HEK293 (cell line): Measurements from ENCODE around the gene SETD9.

Experiments
- CTCF ChIA-PET: fragments of 350-600 bp; formaldehyde crosslinking; extraction: SDS; loops from one replicate; lab custom pipeline; 2021; ENCODE audit warnings: antibody characterized with exemption; lab: Yijun Ruan, JAX
- POLR2A ChIA-PET: fragments of 300-600 bp; formaldehyde crosslinking; extraction: SDS; loops from one replicate; lab custom pipeline; 2020; ENCODE audit warnings: antibody characterized with exemption, inconsistent platforms; lab: Yijun Ruan, JAX
- H3K27ac ChIP-seq: fragments of 200-500 bp; sonication (Bioruptor generic); 2 replicates; pipeline ENCODE4 v1.5.1; 2014; ENCODE audit warnings: low read depth, low read length, control low read depth, inconsistent platforms; ENCODE audit errors: extremely low read depth
- H3K36me3 ChIP-seq, 2 experiments: fragments of 200-500 bp in 1 of 2; sonication (Bioruptor generic) in 1 of 2; 1 replicate in 1 of 2; 2 replicates in 1 of 2; pipeline ENCODE4 v1.5.1; 2014 to 2017; ENCODE audit warnings: inconsistent platforms in 2 of 2, low read length in 2 of 2; ENCODE audit not compliant: control insufficient read depth in 2 of 2, insufficient read depth in 1 of 2
- H3K4me1 ChIP-seq: fragments of 200-500 bp; sonication (Bioruptor generic); 2 replicates; pipeline ENCODE4 v1.5.1; 2014; ENCODE audit warnings: mild to moderate bottlenecking, low read length, inconsistent platforms; ENCODE audit not compliant: control insufficient read depth, insufficient read depth
- H3K4me3 ChIP-seq: 2 replicates; pipeline ENCODE4 v1.5.1; 2011; ENCODE audit warnings: low read depth, mild to moderate bottlenecking, control low read depth, low read length, moderate library complexity
- H3K9me3 ChIP-seq: fragments of 200-500 bp; sonication (Bioruptor generic); 2 replicates; pipeline ENCODE4 v1.5.1; 2014; ENCODE audit warnings: low read depth, low read length, inconsistent platforms; ENCODE audit not compliant: control insufficient read depth, insufficient read depth
- MEIS1 ChIP-seq: sonication (generic); formaldehyde crosslinking; IDR thresholded peaks from 2 replicates; pipeline ENCODE4 v1.8.1; 2022; ENCODE audit warnings: missing genetic modification reagents, mild to moderate bottlenecking, borderline replicate concordance
- PBX3 ChIP-seq: sonication (generic); formaldehyde crosslinking; IDR thresholded peaks from 2 replicates; pipeline ENCODE4 v1.8.1; 2022; ENCODE audit warnings: mild to moderate bottlenecking, moderate library complexity, missing genetic modification reagents
- SCRT2 ChIP-seq: fragments of 450-650 bp; formaldehyde crosslinking; IDR thresholded peaks from 2 replicates; pipeline ENCODE4 v1.5.1; 2016; ENCODE audit warnings: missing biosample characterization, missing genetic modification characterization
- WT1 ChIP-seq: fragments of 450-650 bp; formaldehyde crosslinking; IDR thresholded peaks from 2 replicates; pipeline ENCODE4 v1.5.1; 2016; ENCODE audit warnings: missing biosample characterization, missing genetic modification characterization
- YY1 ChIP-seq: fragments of 450-650 bp; formaldehyde crosslinking; IDR thresholded peaks from 2 replicates; pipeline ENCODE4 v1.5.1; 2018; ENCODE audit warnings: missing biosample characterization, missing genetic modification characterization
- ZFP69B ChIP-seq: fragments of 450-650 bp; formaldehyde crosslinking; IDR thresholded peaks from 2 replicates; pipeline ENCODE4 v1.5.1; 2016; ENCODE audit warnings: missing biosample characterization, missing genetic modification characterization
- ZNF18 ChIP-seq: fragments of 450-650 bp; formaldehyde crosslinking; IDR thresholded peaks from 2 replicates; pipeline ENCODE4 v1.5.1; 2016; ENCODE audit warnings: missing biosample characterization, missing genetic modification characterization
- ZNF2 ChIP-seq: fragments of 450-650 bp; formaldehyde crosslinking; IDR thresholded peaks from 2 replicates; pipeline ENCODE4 v1.5.1; 2016; ENCODE audit warnings: missing biosample characterization, missing genetic modification characterization
- ZNF248 ChIP-seq: fragments of 450-650 bp; formaldehyde crosslinking; IDR thresholded peaks from 2 replicates; pipeline ENCODE4 v1.5.1; 2017; ENCODE audit warnings: missing biosample characterization, missing genetic modification characterization
- ZNF391 ChIP-seq: fragments of 450-650 bp; formaldehyde crosslinking; IDR thresholded peaks from 2 replicates; pipeline ENCODE4 v1.5.1; 2016; ENCODE audit warnings: low read depth, missing biosample characterization, missing genetic modification characterization, borderline replicate concordance
- ZNF404 ChIP-seq: fragments of 450-650 bp; formaldehyde crosslinking; IDR thresholded peaks from 2 replicates; pipeline ENCODE4 v1.5.1; 2017; ENCODE audit warnings: missing biosample characterization, missing genetic modification characterization
- ZNF416 ChIP-seq: fragments of 450-650 bp; formaldehyde crosslinking; IDR thresholded peaks from 2 replicates; pipeline ENCODE4 v1.5.1; 2016; ENCODE audit warnings: missing biosample characterization, missing genetic modification characterization
- ZNF423 ChIP-seq: fragments of 450-650 bp; formaldehyde crosslinking; IDR thresholded peaks from 2 replicates; pipeline ENCODE4 v1.5.1; 2016; ENCODE audit warnings: missing biosample characterization, missing genetic modification characterization
- ZNF426 ChIP-seq: fragments of 450-650 bp; formaldehyde crosslinking; IDR thresholded peaks from 2 replicates; pipeline ENCODE4 v1.5.1; 2017; ENCODE audit warnings: missing biosample characterization, missing genetic modification characterization, mild to moderate bottlenecking, inconsistent platforms, moderate library complexity
- ZNF501 ChIP-seq: fragments of 450-650 bp; formaldehyde crosslinking; IDR thresholded peaks from 2 replicates; pipeline ENCODE4 v1.5.1; 2016; ENCODE audit warnings: missing biosample characterization, missing genetic modification characterization
- ZNF510 ChIP-seq: fragments of 450-650 bp; formaldehyde crosslinking; IDR thresholded peaks from 2 replicates; pipeline ENCODE4 v1.5.1; 2018; ENCODE audit warnings: mild to moderate bottlenecking, missing genetic modification characterization, missing biosample characterization; ENCODE audit not compliant: insufficient replicate concordance
- ZNF555 ChIP-seq: fragments of 450-650 bp; formaldehyde crosslinking; conservative IDR thresholded peaks from 2 replicates; pipeline ENCODE4 v1.5.1; 2017; ENCODE audit warnings: missing biosample characterization, mild to moderate bottlenecking, missing genetic modification characterization, inconsistent platforms
- ZNF571 ChIP-seq: fragments of 450-650 bp; formaldehyde crosslinking; IDR thresholded peaks from 2 replicates; pipeline ENCODE4 v1.5.0; 2017; ENCODE audit warnings: missing biosample characterization, missing genetic modification characterization
- ZNF626 ChIP-seq: fragments of 450-650 bp; sonication (Bioruptor Pico); formaldehyde crosslinking; IDR thresholded peaks from 2 replicates; pipeline ENCODE4 v1.5.1; 2018; ENCODE audit warnings: missing biosample characterization, missing genetic modification characterization, inconsistent platforms
- ZNF645 ChIP-seq: fragments of 450-650 bp; formaldehyde crosslinking; IDR thresholded peaks from 2 replicates; pipeline ENCODE4; 2016; ENCODE audit warnings: missing biosample characterization, missing genetic modification characterization
- ZNF701 ChIP-seq: fragments of 450-650 bp; formaldehyde crosslinking; IDR thresholded peaks from 2 replicates; pipeline ENCODE4 v1.5.1; 2016; ENCODE audit warnings: missing biosample characterization, missing genetic modification characterization
- ZNF747 ChIP-seq: fragments of 450-650 bp; formaldehyde crosslinking; IDR thresholded peaks from 2 replicates; pipeline ENCODE4 v1.5.1; 2016; ENCODE audit warnings: missing biosample characterization, missing genetic modification characterization
- ZSCAN16 ChIP-seq: fragments of 450-650 bp; formaldehyde crosslinking; IDR thresholded peaks from 2 replicates; pipeline ENCODE4 v1.5.1; 2016; ENCODE audit warnings: missing biosample characterization, missing genetic modification characterization
- ZSCAN5A ChIP-seq: fragments of 450-650 bp; formaldehyde crosslinking; IDR thresholded peaks from 2 replicates; pipeline ENCODE4 v1.5.1; 2016; ENCODE audit warnings: missing biosample characterization, missing genetic modification characterization

The SETD9 gene

GRCh38 chr5:56881571-56881970 is 27.8 kb upstream of the SETD9 start (continued):
- no peak for TF ChIP-seq ZNF18 (tag by site-specific recombination)

GRCh38 chr5:56893251-56893951 is 16.0 kb upstream of the SETD9 start:
- ChIA-PET POLR2A (no interaction called here), CTCF (interaction anchor here (1.1 to 1.4 kb wide), 2 partner anchors 188 to 245 kb away, joined by 3 to 4 read pairs; no protein-coding TSS in a partner anchor)
- H3K36me3 ChIP-seq: peaks cover 18 to 38% of the 10 kb centered on the region in 2 experiments

GRCh38 chr5:56896763-56897162 is 12.6 kb upstream of the SETD9 start:
- no peak overlapping the region for H3K4me3 ChIP-seq
- no peak overlapping the region for H3K27ac ChIP-seq
- H3K9me3 ChIP-seq: no peaks in the 10 kb centered on the region
- no peaks in the 10 kb centered on the region for H3K4me1 ChIP-seq
- TF ChIP-seq ZNF391 (no peak), ZNF248 (tag by site-specific recombination) (no peak), ZNF404 (tag by site-specific recombination) (no peak), ZNF555 (tag by site-specific recombination) (no peak), ZNF747 (tag by site-specific recombination) (no peak)
- H3K36me3 ChIP-seq: peaks cover 0 to 17% of the 10 kb centered on the region in 2 experiments; a peak in 1 of 3 replicates
- ChIA-PET CTCF (interaction anchor here (0.8 to 1.8 kb wide), 4 partner anchors 373 to 632 kb away, joined by 3 to 7 read pairs (median 4); no protein-coding TSS in a partner anchor), POLR2A (no interaction called here)

More at GRCh38 chr5:56893251-56893951, 16.0 kb upstream of the SETD9 start:
- Histone ChIP-seq H3K4me1 (no peaks in the 10 kb centered on the region), H3K9me3 (no peaks in the 10 kb centered on the region), H3K27ac (no peak overlapping the region), H3K4me3 (no peak overlapping the region)
- TF ChIP-seq ZNF501 (tag by site-specific recombination): no peak
- no peak for TF ChIP-seq ZNF2 (tag by site-specific recombination)
- TF ChIP-seq ZNF626: no peak
- TF ChIP-seq ZSCAN16: no peak
- TF ChIP-seq PBX3: no peak
- no peak for TF ChIP-seq MEIS1 (CRISPR knock-in tag)
- TF ChIP-seq SCRT2 (tag by site-specific recombination): no peak

GRCh38 chr5:56898213-56898612 is 11.2 kb upstream of the SETD9 start:
- no peaks in the 10 kb centered on the region for H3K4me1 ChIP-seq
- H3K27ac ChIP-seq: no peak overlapping the region
- CTCF ChIA-PET: interaction anchor here (1.6 to 1.8 kb wide), 2 partner anchors 10 to 627 kb away, joined by 4 to 7 read pairs; no protein-coding TSS in a partner anchor
- H3K9me3 ChIP-seq: no peaks in the 10 kb centered on the region
- no peak overlapping the region for H3K4me3 ChIP-seq
- POLR2A ChIA-PET: no interaction called here
- peaks cover 0 to 14% of the 10 kb centered on the region in 2 experiments; a peak in 1 of 3 replicates for H3K36me3 ChIP-seq
- TF ChIP-seq ZSCAN5A (tag by site-specific recombination) (no peak), ZNF571 (tag by site-specific recombination) (no peak), WT1 (tag by site-specific recombination) (no peak), ZNF701 (tag by site-specific recombination) (no peak), ZNF391 (no peak), ZFP69B (tag by site-specific recombination) (no peak), ZNF426 (no peak), ZNF510 (no peak), ZNF423 (tag by site-specific recombination) (no peak), YY1 (tag by site-specific recombination) (no peak), ZNF416 (tag by site-specific recombination) (no peak), ZNF645 (tag by site-specific recombination) (no peak), PBX3 (no peak)
